GM18507 (cell line): ENCODE measurements around the gene FUT3.
"Not testable (repeated sequence)": the region's sequence is repeated elsewhere in the genome, so short reads cannot be mapped to it uniquely, and the experiment has no call there.

ENCODE experiments used
- DNase-seq: peaks from one replicate; pipeline ENCODE4 v3.0.0; 2011; ENCODE audit warnings: low read depth; ENCODE audit not compliant: insufficient read length; ENCODE audit errors: extremely low spot score
- FAIRE-seq: peaks from 2 replicates; lab custom pipeline; 2011; peaks lifted over from hg19 to GRCh38; lab: Jason Lieb, UNC

The FUT3 gene

DNA sequence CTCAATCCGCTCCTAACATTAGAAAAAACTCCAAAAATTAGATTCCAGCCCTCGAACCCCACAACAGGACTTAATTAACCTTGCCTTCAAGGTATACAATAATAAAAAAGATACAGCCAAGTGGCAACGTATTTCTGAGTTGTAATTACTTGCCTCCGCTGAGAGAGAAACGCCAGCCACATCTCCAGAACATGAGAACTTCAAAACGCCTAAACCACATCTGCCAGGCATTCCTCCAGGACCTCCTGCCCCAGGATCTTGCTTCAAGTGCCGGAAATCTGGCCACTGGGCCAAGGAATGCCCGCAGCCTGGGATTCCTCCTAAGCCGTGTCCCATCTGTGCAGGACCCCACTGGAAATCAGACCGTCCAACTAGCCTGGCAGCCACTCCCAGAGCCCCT, 2.9 kb upstream of the FUT3 start:
- not testable (repeated sequence) for DNase-seq, FAIRE-seq

DNA sequence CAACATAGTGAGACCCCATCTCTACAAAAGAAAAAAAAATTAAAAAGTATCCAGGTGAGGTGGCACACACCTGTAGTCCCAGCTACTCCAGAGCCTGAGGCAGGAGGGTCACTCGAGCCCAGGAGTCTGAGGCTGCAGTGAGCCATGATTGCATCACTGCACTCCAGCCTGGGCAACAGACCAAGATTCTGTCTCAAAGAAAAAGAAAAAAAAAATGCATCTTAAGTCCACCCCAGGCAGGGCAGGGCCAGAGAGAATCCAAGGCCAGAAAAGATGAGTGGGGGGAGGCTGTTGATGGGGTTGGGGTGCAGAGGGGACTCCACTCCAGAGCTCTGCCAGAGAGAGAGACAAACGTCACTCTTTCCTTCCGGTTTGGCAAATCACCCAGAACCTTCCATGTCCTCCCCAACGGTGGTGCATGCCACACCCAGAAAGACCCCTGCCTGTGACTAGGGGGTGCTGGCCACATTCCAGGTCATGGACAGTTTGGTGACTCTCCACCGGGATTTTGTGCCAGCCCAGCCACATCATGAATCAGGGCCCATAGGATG, 431 bp downstream of the FUT3 start:
- no peak for DNase-seq
- no peak for FAIRE-seq

DNA sequence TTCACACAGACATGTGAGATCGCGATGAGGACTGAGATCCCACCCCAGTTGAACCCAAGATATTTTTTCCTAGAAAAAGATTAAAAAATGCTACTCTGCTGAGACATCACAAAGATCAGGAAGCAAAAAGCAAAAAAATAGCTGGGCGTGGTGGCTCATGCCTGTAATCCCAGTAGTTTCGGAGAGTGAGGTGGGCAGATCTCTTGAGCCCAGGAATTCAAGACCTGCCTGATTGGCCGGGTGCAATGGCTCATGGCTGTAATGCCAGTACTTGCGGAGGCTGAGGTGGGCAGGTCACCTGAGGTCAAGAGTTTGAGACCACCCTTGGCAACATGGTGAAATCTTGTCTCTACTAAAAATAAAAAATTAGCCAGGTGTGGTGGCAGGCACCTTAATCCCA, 1.1 kb downstream of the FUT3 start:
- FAIRE-seq (no peak), DNase-seq (no peak)

DNA sequence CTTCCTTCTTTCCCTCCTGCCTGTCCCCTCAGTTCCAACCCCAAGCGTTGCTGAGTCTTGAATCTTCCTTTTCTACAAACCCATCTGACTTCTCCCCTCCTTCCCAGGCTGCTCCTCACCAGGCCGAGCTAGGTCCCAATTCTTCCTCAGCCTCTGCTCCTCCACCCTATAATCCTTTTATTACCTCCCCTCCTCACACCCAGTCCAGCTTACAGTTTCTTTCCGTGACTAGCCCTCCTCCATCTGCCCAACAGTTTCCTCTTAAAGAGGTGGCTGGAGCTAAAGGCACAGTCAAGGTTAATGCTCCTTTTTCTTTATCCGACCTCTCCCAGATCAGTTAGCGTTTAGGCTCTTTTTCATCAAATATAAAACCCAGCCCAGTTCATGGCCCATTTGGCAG, 2.6 kb downstream of the FUT3 start:
- not testable (repeated sequence) for FAIRE-seq, DNase-seq

DNA sequence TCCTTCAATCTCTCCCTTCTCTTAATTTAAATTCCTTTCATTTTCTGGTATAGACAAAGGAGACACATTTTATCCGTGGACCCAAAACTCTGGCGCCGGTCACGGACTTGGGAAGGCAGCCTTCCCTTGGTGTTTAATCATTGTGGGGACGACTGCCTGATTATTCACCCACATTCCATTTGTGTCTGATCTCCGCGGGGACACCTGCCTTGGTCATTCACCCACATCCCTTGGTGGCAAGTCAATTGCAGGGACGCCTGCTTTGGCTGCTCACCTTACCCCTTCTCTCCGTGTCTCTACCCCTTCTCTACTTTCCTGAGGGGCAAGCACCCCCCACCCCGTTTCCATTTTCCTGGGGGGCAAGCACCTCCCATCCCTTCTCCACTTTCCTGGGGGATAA, 3.4 kb downstream of the FUT3 start:
- not testable (repeated sequence) for FAIRE-seq, DNase-seq

DNA sequence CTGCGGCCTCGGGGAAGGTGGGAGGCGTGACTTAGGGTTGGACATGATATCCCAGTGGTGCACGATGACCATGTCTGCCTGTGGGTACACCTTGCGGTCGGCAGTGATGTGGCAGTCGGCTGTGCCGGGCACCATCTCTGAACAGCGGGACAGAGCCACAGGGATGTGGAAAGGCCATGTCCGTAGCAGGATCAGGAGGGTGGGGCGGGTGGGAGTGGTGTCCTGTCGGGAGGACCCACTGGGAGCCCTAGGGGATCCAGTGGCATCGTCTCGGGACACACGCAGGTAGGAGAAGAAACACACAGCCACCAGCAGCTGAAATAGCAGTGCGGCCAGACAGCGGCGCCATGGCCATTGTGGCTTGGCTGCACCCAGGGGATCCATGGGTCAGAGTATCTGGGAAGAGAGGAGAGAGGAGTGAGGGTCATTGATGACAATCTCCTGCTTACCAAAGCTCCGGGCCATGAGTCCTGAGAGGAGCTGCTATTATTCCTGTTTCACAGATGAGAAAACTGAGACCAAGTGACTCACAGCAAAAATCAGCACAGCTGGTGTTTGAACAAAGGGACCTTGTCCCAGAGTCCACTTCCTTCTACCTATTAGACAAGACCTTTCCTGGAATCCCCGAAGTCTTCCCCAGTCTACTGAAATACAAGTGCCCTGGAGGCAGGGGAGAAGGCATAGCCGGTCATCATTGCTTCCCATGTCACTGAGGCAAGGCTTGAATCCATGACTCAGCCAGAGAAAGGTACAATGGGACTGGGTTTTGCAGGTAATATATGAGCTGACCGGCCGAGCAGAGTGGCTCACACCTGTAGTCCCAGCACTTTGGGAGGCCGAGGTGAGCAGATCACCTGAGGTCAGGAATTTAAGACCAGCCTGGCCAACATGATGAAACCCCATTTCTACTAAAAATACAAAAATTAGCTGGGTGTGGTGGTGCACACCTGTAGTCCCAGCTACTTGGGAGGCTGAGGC, 6.5 kb downstream of the FUT3 start:
- no peak for FAIRE-seq
- no peak for DNase-seq

DNA sequence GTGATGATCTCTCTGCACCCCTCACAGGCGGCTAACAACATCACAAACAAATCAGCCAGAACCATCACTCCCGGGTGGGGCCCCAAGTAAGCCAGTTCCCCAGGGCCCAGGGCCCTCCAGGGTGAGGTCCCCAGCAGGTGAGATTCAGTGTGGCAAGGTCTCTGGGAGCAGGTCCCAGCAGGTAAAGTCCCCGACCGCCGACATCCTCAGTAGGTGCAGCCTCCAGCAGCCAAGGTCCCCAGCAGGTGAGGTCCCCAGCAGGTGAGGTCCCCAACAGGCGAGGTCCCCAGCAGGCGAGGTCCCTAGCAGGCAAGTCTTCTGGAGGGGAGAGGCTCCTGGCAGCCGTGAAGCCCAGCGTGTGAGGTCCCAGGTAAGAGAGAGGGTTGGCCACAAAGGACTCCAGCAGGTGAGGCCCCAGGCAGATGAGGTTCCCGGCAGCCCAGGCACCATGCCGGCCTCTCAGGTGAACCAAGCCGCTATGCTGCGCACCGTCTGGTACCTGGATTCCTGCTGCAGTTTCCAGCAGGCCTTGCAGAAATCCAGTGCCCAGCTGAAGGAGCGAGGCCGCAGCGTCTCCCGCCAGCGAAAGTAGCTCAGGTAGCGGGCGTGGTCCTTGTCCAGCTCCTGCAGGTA, 7.8 kb downstream of the FUT3 start:
- FAIRE-seq: no peak
- no peak for DNase-seq

DNA sequence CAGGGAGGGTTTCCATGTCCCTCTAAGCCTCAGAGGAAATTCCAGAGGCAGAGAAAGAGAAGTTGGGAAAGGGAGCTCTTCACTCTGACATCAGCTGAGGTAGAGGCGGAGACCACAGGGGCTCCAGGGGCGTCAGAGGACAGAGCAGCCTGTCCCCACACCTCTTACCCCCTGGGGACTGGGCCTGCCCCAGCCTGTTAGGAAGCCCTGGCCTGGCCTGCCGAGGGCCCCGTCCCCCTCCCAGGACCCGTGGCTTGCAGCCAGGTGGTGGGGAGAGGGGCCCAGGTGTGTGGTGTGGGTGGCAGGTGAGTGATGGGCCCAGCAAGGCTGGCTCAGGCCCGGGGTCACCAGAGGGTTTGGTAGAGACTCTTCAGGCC, 9.5 kb downstream of the FUT3 start:
- not testable (repeated sequence) for FAIRE-seq

DNA sequence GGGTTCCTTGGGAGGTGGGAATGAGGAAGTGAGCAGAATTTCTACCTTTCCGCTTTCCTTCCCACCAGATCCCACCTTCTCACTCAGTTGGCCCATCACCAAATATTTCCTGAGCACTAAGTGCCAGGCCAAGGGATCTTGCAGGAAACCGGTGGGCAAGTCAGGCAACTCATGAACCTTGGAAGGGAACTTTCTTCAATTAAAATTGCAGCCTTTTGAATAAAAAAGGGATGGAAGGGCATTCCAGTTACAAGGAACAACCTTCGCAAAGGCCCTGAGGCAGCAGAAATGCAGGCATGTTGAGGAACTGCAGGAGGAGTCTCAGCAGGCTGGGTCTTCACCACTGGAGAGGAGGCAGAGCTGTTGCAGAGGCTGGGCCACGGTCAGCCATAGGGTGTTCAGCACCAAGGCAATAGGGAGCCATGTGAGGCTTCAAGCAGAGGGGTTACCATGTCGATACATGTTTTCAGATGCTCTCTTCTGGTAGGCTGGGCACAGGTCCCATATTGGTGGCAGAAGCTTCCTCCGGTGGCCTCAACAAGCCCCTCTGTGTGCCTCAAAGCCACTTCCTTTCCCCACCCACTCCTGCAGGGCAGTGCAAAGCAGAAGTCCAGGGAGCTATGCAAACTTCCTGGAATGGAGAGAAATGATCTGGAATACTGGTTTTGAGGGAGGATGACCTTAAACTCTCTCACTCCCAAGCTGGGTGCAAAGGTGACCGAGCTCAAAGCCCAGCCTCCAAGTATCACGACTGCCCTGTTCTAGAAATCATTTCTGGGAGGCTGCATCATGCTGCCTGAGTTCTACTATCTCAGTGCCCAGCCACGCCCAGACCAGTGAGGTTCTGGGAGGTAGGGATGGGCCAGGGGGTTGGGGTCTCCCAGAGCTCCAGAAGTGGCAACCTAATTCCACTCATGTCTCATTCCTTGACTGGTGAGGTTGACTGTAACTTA, 11.9 kb downstream of the FUT3 start, which contains the start of gene FUT6:
TSS of gene FUT6 (minus strand) at position 638 of the 953 bp plus-strand sequence. CDS start 7,135 bp downstream, outside the sequence.
- no peak for DNase-seq
- FAIRE-seq: no peak

More for the DNA sequence above, 9.5 kb downstream of the FUT3 start:
- not testable (repeated sequence) for DNase-seq

DNA sequence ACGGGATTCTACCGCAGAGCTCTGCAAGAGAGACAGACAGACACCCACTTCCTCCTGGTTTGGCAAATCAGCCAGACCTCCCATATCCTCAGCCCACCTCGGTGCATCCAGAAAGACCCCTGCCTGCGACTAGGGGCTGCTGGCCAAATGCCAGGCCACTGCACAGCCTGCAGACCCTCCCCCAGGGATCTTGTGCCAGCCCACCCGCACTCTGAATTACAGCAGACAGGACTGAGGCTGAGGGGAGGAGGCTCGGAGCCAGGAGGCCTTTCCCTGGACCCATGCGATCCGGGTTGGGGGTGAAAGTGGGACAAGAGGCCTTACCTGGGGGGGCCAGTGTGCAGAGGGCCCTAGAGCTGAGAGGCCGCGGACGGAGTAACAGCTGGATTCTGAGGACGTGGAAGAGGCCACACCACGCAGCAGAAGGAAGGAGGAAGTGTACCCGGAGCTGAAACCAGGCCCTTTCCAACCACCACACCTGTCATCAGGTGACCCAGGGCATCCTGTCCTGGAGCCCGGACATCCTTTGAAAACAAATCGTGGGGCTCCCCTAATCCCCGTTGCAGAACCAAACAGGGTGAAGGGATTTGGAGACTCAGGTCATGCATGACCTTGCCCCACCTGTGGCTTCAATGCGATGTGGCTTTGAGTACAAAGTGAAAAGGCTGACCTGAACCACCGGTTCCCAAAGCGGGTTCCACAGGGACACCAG, 12.7 kb downstream of the FUT3 start:
- no peak for FAIRE-seq
- no peak for DNase-seq

DNA sequence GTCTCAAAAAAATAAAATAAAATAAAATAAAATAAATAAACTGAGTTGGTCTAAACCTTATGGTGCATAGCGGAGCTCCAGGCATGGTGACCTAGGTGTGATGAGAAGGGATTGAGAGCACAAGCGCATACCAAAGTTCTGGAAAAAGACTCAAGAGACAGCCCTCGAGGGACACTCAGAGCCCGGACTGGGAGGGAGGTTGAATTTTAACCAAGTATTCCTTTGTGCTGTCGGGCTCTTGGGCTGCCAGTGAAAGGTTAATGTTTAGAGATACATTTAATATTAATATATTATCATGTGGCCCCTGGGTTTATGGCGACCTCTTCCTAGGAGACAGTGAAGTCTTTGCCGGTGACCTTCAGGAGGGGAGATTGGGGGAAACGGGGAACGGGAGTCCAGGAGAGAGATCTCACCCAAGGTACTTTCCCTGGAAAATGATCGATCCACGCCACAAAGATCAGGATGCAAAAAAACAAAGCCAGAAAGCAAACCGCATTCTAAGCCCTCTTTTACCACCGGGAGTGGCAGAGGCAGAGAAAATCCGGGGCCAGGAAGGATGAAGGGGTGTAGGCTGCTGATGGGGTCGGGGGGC, 13.4 kb downstream of the FUT3 start:
- FAIRE-seq: no peak
- no peak for DNase-seq

DNA sequence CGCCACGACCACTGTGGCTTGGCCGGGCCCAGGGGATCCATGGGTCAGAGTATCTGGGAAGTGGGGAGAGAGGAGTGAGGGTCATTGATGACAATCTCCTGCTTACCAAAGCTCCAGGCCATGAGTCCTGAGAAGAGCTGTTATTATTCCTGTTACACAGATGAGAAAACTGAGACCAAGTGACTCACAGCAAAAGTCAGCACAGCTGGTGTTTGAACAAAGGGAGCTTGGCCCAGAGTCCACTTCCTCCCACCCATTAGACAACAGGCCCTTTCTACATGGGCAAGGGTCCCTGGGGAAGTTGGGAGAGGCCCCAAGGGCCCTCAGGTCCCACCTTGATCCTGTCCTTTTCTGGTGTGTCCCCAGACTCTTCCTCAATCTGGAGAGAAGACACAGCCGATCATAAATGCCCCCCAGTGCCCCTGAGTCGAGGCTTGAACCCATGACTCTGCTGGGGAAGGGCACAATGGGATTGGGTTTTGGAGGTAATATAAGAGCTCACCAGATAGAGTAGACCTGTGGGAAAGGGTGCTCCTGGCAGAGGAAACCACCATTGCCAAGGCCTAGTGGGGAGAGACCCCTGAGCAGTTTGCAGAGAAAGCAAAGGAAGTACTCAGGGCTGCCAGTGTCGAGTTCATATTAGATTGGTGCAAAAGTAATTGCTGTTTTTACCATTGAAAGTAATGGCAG, 18.6 kb downstream of the FUT3 start:
- DNase-seq: no peak
- no peak for FAIRE-seq

DNA sequence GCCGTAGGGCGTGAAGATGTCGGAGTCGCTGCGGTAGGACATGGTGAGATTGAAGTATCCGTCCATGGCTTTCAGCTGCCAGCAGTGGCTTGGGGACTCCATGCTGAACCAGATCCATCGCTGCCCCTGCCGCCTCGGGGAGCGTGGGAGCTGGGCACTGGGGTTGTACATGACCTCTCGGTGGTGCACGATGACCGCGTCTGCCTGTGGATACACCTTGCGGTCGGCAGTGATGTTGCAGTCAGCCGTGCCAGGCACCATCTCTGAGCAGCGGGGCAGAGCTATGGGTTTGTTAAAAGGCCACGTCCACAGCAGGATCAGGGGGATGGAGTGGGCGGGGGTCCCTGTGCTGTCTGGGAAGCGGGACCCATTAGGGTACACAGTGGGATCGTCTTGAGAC, 19.2 kb downstream of the FUT3 start:
- DNase-seq (no peak), FAIRE-seq (no peak)

DNA sequence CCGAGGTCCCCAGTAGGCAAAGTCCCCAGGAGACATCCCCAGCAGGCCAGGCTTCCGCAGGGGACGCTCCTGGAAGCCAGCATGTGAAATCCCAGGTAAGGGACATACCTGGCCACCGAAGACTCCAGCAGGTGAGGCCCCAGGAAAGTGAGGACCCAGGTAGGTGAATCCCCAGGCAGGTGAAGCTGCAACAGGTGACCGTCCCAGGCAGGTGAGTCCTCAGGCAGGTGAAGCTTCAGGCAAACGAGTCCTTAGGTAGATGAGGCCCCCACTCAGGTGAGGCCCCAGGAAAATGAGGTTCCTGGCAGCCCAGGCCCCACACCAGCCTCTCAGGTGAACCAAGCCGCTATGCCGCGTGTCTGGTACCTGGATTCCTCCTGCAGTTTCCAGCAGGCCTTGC, 20.1 kb downstream of the FUT3 start:
- FAIRE-seq: no peak
- DNase-seq: no peak

DNA sequence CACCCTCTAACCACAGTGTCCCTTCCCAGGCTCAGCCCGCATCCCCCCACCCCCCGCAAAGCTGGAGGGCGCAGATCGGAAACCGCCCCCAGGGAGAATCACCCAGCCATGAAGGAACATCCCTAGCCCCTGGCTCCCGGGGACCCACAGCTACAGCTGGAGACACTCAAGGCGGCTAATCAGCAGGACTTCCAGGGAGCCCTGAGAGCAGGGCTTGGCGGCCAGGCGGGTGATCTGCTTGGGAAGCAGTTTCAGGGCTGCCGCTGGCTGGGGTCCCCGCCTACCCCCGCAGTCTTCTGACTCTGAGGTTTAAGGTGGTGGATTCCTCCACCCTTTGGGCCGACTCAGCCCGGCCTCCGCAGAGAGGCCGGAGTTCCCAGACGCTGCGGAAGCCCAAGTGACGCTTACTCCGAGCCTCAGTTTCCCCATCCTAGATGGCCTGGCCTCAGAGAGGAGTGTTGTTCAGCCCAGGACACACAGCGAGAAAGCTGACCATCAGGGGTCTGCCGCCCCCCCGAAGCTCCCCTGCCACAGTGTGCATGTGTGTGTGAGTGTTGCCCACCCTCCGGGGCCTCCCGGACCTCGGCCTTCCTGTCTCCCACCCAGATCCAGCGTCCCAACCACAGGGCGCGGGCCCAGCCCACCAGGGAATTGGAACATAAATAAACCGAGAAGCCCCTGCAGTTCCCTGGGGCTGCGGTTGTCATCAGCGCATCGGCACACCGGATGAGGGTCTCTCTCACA, 21.5 kb downstream of the FUT3 start:
- no peak for DNase-seq
- FAIRE-seq: no peak

DNA sequence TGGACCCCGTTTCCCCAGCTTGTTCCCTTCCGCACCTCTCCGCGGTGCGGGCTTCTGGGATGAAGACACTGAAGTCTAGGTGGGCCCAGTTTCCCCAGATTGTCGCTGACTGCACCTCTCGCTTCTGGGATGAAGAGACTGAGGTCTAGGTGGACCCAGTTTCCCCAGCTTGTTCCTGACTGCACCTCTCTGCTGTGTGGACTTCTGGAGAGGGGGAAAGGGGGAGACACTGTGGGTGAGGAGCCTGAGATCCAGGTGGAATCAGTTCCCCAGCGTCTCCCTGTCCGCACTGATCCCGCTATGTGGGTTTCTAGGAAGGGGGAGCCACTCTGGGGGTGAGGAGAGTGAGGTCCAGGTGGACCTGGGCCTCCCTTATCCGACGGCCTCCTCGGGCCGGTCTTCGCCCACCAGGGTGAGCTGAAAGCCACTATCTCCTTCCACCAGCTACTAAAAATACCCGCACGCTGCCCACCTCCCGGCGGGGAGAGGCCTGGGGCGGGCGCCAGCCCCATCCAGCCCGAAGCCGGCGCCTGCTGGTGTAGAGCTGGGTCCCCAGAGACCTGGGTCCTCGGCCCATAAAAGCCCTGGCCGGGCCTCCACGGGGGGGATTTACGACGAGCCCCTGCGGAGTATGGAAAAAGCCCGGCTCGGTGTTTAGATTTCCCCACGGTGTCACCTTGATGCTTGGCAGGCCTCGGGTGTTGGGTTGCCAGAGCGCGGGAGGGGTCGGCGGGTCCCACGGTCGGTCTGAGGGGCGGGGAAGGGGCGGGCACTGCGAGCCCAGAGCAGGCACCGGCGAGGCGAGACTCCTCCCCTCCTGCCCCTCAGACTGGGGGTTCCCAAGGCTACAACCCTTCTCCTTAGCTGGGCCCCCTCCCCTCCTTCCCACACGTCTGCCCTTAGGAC, 22.3 kb downstream of the FUT3 start:
- FAIRE-seq (no peak), DNase-seq (no peak)
